T-helper 2 cell treated with Interferon-gamma antibody and Interleukin-4, amounts not matched to agents 100 ng/mL and 5 ng/mL, for 36 hours (primary cell): ENCODE data around the gene TOB1. TPM values are rescaled to one million over a fixed set of nuclear protein-coding genes. Genes with fewer than 3 reads are reported as not detected.
"Not testable (repeated sequence)": the region's sequence is repeated elsewhere in the genome, so short reads cannot be mapped to it uniquely, and the experiment has no call there.

Source experiments
- intact Hi-C: fragments of 100-400 bp; cut with micrococcal nuclease; formaldehyde crosslinking; loops from one replicate; pipeline ENCODE4 v1.15.1; 2023
- total RNA-seq: library from RNA; stranded (reverse); gene quantifications from 2 replicates; pipeline ENCODE4 v1.2.3, GENCODE V29; 2022

Gene TOB1
- total RNA-seq, 1 donor from 2014 or later: 32.6 TPM

DNA sequence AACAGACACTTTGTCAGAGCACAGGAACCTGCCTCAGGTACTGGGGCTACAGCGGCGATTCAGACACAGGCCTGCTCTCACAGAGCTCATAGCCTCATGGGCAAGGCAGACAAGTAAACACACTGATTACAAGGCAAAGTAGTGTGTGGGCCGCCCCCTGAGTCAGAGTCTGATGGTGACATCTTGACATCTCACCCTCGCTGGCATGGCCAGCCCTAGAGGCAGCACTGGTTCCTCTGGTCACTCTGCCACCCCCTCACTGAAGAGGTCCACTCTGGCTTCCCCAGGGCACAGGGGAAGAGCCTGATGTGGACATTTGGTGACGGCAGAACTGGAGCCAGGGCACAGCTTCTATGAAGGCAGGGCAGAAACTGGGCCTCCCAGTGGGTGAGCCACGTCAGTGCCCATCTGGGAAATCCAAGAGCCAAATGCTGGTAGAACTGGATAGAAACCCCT, 32.9 kb upstream of the TOB1 start:
- intact Hi-C loops: no loop called here

DNA sequence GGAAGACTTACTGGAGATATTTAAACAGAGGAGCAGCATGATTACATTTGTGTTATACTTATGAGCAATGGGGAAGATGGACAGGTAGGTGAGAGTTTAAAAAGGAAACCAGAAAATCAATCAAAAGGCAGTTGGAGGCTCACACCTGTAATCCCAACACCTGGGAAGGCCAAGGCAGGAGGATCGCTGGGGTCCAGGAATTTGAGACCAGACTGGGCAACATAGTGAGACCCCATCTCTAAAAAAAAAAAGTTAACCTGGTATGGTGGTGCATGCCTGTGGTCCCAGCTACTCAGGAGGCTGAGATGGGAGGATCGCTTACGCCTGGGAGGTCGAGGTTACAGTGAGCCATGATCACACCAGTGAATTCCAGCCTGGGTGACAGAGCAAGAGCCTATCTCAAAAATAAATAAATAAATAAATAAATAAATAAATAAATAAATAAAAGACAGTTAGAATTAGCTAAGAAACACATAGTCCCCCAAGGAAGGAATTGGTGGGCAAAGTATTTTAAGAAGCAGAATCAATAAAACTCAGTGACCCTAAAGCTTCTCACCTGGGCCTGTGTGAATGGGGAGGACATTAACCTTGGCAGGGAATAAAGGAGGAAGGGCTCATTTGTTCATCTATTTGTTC, 32.3 kb upstream of the TOB1 start:
- intact Hi-C loops: no loop called here

GRCh38 chr17:50894513-50894912, 28.4 kb upstream of the TOB1 start:
- intact Hi-C loops: not testable (repeated sequence)

GRCh38 chr17:50893183-50893993, 27.2 kb upstream of the TOB1 start:
- intact Hi-C loops: no loop called here

DNA sequence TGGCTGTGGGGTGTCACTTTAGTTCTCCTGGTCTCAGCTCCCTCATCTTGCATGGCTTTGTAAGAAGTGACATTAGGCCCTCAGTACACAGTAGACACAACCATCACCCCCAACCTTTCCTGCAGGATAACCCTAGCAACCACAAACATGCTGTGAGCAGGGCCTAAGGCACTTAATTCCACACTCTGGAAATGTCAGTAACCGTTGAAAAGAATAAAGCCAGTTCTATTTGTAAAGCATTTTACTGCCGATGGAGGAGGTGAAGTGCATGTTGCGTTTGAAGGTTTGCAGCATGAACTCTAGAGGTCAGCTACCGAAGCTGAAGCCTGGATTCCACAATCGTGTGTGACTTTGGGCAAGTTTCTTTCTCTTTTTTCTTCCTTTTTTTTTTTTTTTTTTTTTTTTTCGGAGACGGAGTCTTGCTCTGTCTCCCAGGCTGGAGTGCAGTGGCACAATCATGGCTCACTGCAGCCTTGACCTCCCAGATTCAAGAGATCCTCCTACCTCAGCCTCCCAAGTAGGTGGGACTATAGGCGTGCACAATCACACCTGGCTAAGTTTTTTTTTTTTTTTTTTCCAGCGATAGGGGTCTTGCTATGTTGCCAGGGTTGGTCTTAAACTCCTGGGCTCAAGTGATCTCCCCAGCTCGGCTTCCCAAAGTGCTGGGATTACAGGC, 26.1 kb upstream of the TOB1 start:
- intact Hi-C loops: no loop called here

DNA sequence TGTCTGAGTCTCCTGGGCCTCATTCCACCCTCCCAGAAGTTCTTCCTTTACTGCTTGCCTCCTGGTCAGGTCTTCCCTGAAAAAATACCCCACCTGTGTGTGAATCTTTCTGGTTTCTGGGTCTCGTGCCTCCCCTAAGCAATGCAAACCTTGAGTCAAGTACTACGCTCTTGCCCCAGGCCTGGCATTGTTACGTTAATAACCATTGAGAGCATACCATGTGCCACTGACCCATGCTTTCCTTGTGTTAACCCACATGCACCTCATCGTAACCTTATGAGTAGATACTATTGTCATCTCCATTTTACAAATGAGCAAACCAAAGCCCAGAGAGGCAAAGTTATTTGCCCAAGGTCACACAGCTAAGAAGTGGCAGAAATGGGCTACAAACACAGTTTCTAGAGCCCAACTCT, 25.4 kb upstream of the TOB1 start:
- intact Hi-C loops: no loop called here

- intact Hi-C loops: no loop called here
Observed at GRCh38 chr17:50890675-50891516, 24.7 kb upstream of the TOB1 start.

DNA sequence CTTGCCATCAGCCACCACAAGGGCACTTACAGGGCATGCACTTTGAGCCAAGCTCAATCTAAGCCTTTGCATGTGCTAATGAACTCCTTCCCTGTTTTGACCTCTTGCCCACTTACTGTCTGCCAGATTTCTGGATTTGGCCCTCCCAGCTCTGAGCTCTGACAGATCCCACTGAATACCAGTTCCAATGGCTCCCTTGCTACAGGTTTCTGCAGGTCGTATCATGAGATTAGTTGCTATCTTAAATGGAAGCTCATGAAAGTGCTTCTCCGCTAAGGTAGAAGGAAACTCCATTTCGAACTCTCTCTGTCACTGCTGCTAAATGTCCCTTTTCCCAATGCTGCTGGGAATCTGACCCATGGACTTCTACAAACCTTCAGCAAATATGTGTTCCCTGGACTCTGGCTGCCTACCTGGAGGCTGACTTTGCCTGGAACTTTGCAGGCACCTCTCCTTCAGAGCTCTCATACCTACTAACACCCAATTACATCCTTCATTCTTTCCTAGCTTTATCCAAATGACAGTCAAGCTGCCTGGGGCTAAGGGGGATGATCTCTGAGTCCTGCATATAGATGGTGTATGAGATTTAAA, 23.5 kb upstream of the TOB1 start:
- intact Hi-C loops: no loop called here

GRCh38 chr17:50887705-50888245, 21.6 kb upstream of the TOB1 start:
- intact Hi-C loops: no loop called here

- intact Hi-C loops: no loop called here
Observed at GRCh38 chr17:50884439-50885311, 18.5 kb upstream of the TOB1 start.

DNA sequence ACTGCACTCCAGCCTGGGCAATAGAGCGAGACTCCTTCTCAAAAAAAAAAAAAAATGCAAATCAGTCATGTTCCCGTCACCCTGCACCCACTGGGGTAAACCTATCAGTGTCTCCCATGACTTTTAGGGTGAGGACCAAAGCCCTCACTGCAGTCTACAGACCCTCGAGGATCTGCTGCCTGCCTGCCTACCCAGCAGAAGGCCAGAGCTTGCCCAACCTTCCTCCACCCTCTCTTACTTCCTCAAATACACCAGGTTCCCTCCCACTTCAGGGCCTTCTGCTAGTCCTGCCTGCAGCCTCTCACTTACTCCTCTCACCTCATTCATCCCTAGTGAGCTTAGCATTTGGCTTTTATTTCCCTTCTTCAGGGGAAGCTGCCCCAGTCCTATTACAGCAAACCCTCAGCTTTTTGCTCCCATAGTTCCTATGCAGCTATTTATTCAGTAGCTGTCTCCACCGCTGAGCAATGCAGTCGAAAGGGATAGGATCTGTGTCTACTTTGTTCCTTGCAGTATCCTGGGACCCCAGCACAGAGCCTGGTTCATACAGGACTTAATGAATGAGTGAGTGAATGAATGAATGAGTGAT, 17.8 kb upstream of the TOB1 start:
- intact Hi-C loops: no loop called here

DNA sequence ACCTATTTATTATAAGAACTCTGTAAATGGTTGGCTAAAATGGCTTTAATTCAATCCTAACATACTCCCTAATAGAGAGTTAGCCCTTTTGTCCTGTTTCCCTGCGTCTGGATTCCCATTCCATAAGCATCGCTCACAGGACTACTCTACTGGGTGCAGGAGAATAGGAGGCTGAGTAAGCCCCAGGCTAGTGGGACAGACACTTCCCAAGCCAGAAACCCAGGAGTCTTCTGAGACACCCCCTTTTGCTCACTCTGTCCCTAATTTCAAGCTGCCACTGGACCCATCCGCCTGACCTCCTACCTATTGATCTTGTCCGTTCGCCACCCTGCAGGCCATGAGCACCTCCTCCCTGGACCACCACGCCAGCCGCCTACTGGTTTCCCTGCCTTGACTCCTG, 16.7 kb upstream of the TOB1 start:
- intact Hi-C loops: no loop called here

- intact Hi-C loops: no loop called here
Observed at GRCh38 chr17:50881182-50881581, 15.0 kb upstream of the TOB1 start.

- intact Hi-C loops: no loop called here
Observed at GRCh38 chr17:50879086-50879485, 12.9 kb upstream of the TOB1 start.

- intact Hi-C loops: no loop called here
Observed at GRCh38 chr17:50877838-50878237, 11.7 kb upstream of the TOB1 start.

- intact Hi-C loops: not testable (repeated sequence)
Observed at GRCh38 chr17:50877042-50877441, 10.9 kb upstream of the TOB1 start.

DNA sequence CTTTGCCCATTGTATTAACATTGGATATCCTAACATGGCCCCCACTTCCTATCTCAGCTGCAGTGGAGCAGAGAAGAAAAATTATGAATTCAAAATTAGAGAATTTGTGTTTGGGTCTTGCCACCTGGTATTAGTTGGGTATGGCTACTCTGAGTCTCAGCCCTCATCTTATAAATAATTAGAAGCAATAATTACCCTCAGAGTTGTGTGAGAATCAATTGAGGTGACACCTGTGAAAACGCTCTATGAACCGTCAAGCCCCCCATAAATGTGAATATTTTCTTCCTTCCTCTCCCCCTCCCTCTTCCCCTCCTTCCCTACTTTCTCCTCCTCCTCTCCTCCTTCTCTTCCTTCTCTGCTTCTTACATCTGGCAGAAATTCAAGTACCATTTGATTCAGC, 8.9 kb upstream of the TOB1 start:
- intact Hi-C loops: no loop called here

- intact Hi-C loops: no loop called here
Observed at GRCh38 chr17:50872710-50873424, 6.7 kb upstream of the TOB1 start.

- intact Hi-C loops: no loop called here
Observed at GRCh38 chr17:50871898-50872297, 5.7 kb upstream of the TOB1 start.
